ENCODE results near the gene PDHX.

The PDHX gene

GRCh38 chr11:35043936-35044335 lies 127.5 kb downstream of the PDHX start:
- FAIRE-seq, result no peak
- no peak for DNase-seq (ENCODE audit: low spot score)

GRCh38 chr11:35045236-35045820 lies 128.9 kb downstream of the PDHX start:
- FAIRE-seq, result no peak
- DNase-seq (ENCODE audit: low spot score), result no peak
